ENCODE results near the gene BZW2.

BZW2 gene

DNA sequence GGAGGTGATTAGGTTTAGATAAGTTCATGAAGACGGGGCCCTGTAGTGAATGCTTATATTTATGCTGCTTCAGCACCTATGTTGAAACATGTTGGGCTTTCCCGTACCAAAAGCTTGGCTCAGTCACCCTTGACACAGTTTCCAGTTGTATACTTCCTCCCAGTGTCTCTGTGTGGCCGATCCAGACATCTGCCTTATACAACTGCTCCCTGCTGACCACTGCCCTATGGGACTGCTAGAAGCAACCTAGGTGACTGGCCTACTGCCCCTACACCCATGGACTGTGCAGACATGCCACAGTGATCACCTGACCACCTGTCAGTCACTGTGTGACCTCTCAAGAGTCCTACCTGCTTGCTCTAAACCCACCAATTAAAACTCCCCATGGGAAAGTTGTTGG lies 85.0 kb downstream of the BZW2 start:
- Histone ChIP-seq H3K4me3 (replicated peaks; ENCODE audit: low read depth, low read length) (no peak overlapping the region), H3K27me3 (replicated peaks; ENCODE audit: control insufficient read depth, insufficient read depth, low read length) (no peaks in the 10 kb centered on the region), H3K36me3 (ENCODE audit: control insufficient read depth, insufficient read depth, low read length) (no peaks in the 10 kb centered on the region)
- no peak for DNase-seq (ENCODE audit: extremely low read depth, insufficient read length)
- TF ChIP-seq CTCF (IDR thresholded peaks at IDR 0.05; ENCODE audit: insufficient read depth, low read length, poor library complexity, severe bottlenecking): no peak

DNA sequence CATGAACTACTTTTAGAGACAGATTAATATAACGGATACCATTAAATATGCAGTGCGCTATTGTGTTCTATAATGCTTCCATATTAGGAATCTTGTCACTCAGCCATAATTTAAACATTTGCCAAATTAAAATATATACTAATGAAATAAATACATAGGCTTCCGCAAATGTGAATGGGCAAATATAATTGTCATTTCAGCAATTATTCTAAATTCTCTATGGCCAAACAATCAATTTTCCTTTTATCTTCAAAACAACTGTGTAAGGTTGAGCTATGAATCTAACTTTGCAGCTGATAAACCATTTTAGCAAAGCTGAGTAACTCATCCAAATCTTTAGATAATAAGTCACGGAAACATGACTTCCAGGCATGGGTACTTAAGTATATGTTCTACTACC lies 86.8 kb downstream of the BZW2 start:
- no peak for DNase-seq (ENCODE audit: extremely low read depth, insufficient read length)
- Histone ChIP-seq H3K4me3 (replicated peaks; ENCODE audit: low read depth, low read length) (no peak overlapping the region), H3K36me3 (ENCODE audit: control insufficient read depth, insufficient read depth, low read length) (no peaks in the 10 kb centered on the region), H3K27me3 (replicated peaks; ENCODE audit: control insufficient read depth, insufficient read depth, low read length) (no peaks in the 10 kb centered on the region)
- no peak for TF ChIP-seq CTCF (IDR thresholded peaks at IDR 0.05; ENCODE audit: insufficient read depth, low read length, poor library complexity, severe bottlenecking)

GRCh38 chr7:16734148-16734726 lies 88.3 kb downstream of the BZW2 start:
- DNase-seq (ENCODE audit: extremely low read depth, insufficient read length): no peak
- Histone ChIP-seq H3K36me3 (ENCODE audit: control insufficient read depth, insufficient read depth, low read length) (no peaks in the 10 kb centered on the region), H3K4me3 (replicated peaks; ENCODE audit: low read depth, low read length) (no peak overlapping the region), H3K27me3 (replicated peaks; ENCODE audit: control insufficient read depth, insufficient read depth, low read length) (no peaks in the 10 kb centered on the region)
- TF ChIP-seq CTCF (IDR thresholded peaks at IDR 0.05; ENCODE audit: insufficient read depth, low read length, poor library complexity, severe bottlenecking): no peak

GRCh38 chr7:16735020-16735419 lies 89.0 kb downstream of the BZW2 start:
- TF ChIP-seq CTCF (IDR thresholded peaks at IDR 0.05; ENCODE audit: insufficient read depth, low read length, poor library complexity, severe bottlenecking): no peak
- no peak for DNase-seq (ENCODE audit: extremely low read depth, insufficient read length)
- no peak overlapping the region for H3K4me3 ChIP-seq (replicated peaks; ENCODE audit: low read depth, low read length)
- no peaks in the 10 kb centered on the region for H3K36me3 ChIP-seq (ENCODE audit: control insufficient read depth, insufficient read depth, low read length)
- no peaks in the 10 kb centered on the region for H3K27me3 ChIP-seq (replicated peaks; ENCODE audit: control insufficient read depth, insufficient read depth, low read length)

- DNase-seq (ENCODE audit: extremely low read depth, insufficient read length): no peak
- Histone ChIP-seq H3K36me3 (ENCODE audit: control insufficient read depth, insufficient read depth, low read length) (no peaks in the 10 kb centered on the region), H3K27me3 (replicated peaks; ENCODE audit: control insufficient read depth, insufficient read depth, low read length) (no peaks in the 10 kb centered on the region), H3K4me3 (replicated peaks; ENCODE audit: low read depth, low read length) (no peak overlapping the region)
- TF ChIP-seq CTCF (IDR thresholded peaks at IDR 0.05; ENCODE audit: insufficient read depth, low read length, poor library complexity, severe bottlenecking): no peak
Measured at GRCh38 chr7:16738011-16738688, 92.2 kb downstream of the BZW2 start.

Measured in GM06990 (cell line).